ENCODE results near the gene ATF4.

DNA sequence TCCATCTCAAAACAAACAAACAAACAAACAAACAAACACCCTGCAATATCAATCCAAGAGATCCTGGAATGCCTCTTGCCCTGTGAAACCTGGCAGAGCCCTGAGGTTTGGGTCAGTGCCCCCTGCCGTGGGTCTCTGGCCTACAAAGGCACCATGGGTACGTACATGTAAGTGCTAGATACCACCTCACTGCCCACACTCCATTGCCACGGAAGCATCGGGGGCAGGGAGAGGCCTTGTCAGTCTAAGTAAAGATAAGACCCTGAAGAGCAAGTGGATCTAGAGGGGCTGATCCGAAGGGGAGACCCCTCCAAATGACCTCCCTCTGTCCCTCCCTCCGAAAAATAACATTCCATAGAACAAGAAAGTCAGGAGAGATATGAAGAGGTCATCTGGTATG, 20.3 kb upstream of the ATF4 start:
- TF ChIP-seq, protein P1, sequence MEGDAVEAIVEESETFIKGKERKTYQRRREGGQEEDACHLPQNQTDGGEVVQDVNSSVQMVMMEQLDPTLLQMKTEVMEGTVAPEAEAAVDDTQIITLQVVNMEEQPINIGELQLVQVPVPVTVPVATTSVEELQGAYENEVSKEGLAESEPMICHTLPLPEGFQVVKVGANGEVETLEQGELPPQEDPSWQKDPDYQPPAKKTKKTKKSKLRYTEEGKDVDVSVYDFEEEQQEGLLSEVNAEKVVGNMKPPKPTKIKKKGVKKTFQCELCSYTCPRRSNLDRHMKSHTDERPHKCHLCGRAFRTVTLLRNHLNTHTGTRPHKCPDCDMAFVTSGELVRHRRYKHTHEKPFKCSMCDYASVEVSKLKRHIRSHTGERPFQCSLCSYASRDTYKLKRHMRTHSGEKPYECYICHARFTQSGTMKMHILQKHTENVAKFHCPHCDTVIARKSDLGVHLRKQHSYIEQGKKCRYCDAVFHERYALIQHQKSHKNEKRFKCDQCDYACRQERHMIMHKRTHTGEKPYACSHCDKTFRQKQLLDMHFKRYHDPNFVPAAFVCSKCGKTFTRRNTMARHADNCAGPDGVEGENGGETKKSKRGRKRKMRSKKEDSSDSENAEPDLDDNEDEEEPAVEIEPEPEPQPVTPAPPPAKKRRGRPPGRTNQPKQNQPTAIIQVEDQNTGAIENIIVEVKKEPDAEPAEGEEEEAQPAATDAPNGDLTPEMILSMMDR (IDR thresholded peaks at IDR 0.05; ENCODE audit: low read depth, low read length): no peak
- TF ChIP-seq POLR2A (IDR thresholded peaks at IDR 0.05; ENCODE audit: extremely low read depth, insufficient read length): no peak
- TF ChIP-seq, protein P2, sequence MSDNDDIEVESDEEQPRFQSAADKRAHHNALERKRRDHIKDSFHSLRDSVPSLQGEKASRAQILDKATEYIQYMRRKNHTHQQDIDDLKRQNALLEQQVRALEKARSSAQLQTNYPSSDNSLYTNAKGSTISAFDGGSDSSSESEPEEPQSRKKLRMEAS (IDR thresholded peaks at IDR 0.05; ENCODE audit: low read depth, low read length): no peak
- TF ChIP-seq MYC (IDR thresholded peaks at IDR 0.05; ENCODE audit: low read depth, low read length): no peak

All from NB4 (cell line).